NCI-H1694 treated with DMSO at 0.1 percent for 48 hours (cell line): Measurements from ENCODE around the gene NIBAN1.
A peak's percentile ranks its signal among the peaks of the same experiment; 100 is the strongest.
"Not testable (repeated sequence)": the region's sequence is repeated elsewhere in the genome, so short reads cannot be mapped to it uniquely, and the experiment has no call there.

ENCODE experiments used
- DNase-seq: peaks from one replicate; lab custom pipeline; 2025; lab: John Stamatoyannopoulos, UW

NIBAN1 gene, protein sequence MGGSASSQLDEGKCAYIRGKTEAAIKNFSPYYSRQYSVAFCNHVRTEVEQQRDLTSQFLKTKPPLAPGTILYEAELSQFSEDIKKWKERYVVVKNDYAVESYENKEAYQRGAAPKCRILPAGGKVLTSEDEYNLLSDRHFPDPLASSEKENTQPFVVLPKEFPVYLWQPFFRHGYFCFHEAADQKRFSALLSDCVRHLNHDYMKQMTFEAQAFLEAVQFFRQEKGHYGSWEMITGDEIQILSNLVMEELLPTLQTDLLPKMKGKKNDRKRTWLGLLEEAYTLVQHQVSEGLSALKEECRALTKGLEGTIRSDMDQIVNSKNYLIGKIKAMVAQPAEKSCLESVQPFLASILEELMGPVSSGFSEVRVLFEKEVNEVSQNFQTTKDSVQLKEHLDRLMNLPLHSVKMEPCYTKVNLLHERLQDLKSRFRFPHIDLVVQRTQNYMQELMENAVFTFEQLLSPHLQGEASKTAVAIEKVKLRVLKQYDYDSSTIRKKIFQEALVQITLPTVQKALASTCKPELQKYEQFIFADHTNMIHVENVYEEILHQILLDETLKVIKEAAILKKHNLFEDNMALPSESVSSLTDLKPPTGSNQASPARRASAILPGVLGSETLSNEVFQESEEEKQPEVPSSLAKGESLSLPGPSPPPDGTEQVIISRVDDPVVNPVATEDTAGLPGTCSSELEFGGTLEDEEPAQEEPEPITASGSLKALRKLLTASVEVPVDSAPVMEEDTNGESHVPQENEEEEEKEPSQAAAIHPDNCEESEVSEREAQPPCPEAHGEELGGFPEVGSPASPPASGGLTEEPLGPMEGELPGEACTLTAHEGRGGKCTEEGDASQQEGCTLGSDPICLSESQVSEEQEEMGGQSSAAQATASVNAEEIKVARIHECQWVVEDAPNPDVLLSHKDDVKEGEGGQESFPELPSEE

GRCh38 chr1:184974056-184974836 lies at the start of gene NIBAN1:
Gene NIBAN1 (minus strand): TSS chr1:184974508. CDS start chr1:184974356, 152 bp downstream.
- peak; percentile 9 for DNase-seq

DNA sequence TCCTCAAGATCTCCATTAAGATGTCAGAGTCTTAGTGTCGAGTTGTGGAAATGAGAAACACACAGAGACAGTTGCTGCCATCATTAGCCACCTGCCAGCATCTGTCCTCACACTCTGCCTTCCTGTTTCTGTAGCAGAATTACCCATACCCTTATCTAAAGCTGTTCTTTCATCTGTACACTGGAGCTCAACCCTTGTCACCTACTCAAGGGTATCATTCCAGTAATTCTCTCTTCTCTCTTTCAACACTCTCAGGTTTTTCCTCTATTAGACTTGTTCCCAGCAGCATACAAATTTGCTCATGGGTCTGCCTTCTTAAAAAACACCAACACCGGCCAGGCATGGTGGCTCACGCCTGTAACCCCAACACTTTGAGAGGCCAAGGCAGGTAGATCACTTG lies 43.7 kb upstream of the NIBAN1 start:
- no peak for DNase-seq

DNA sequence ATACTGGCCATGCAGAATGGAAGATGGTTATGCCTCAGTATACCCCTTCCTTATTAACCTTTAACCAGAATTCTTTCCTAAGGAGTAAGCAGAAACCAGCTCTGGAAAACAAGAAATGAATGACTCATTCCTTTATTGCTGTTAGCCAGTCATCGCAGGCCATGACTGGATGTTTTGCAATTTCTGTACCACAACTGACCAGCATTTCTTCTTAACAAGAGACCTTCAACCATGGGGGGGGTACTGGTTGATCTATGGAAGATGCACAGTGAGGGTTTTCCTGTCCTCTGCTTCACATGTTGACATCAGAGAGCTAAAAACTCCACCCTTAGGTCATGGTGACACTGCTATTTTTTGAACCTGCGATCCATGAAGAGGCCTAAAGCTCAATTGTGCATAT lies 43.0 kb upstream of the NIBAN1 start:
- no peak for DNase-seq

GRCh38 chr1:185016880-185017279 lies 42.6 kb upstream of the NIBAN1 start:
- no peak for DNase-seq

- no peak for DNase-seq
Observed at GRCh38 chr1:185015631-185016030, 41.3 kb upstream of the NIBAN1 start.

- no peak for DNase-seq
Observed at GRCh38 chr1:185014941-185015340, 40.6 kb upstream of the NIBAN1 start.

DNA sequence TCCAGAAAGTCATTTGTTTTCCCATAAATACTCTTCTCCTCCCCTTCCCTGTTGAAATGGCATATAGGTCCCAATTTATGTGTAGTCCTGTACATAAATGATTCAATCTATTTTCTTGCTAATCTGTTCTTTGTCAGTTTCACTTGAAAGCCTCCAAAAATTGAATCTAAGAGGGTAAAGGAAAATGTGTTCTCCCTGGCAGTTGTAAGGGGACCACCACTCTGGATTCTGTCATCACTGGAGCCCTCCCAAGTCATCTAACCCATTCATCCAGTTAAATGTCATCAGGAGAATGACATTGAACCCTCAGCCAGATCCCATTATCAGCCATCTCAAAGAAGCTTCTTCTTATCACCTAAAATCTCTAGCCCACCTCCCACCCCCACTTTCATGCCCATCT lies 36.1 kb upstream of the NIBAN1 start:
- DNase-seq = no peak

GRCh38 chr1:185008838-185009237 lies 34.5 kb upstream of the NIBAN1 start:
- DNase-seq = no peak

DNA sequence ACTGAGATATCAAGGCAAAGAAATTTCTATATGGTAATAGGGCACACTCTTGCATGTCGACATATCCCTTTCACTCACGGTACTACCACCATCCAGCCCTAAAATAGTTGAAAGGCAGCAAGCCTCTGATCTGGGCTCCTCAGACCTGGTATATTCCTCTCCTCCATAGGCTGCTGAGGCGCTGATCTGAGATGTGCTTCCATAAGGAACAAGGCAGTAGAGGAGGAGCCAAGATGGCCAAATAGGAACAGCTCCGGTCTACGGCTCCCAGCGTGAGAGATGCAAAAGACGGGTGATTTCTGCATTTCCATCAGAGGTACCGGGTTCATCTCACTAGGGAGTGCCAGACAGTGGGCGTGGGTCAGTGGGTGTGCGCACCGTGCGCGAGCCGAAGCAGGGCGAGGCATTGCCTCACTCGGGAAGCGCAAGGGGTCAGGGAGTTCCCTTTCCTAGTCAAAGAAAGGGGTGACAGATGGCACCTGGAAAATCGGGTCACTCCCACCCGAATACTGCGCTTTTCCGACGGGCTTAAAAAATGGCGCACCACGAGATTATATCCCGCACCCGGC lies 27.1 kb upstream of the NIBAN1 start:
- DNase-seq = not testable (repeated sequence)

DNA sequence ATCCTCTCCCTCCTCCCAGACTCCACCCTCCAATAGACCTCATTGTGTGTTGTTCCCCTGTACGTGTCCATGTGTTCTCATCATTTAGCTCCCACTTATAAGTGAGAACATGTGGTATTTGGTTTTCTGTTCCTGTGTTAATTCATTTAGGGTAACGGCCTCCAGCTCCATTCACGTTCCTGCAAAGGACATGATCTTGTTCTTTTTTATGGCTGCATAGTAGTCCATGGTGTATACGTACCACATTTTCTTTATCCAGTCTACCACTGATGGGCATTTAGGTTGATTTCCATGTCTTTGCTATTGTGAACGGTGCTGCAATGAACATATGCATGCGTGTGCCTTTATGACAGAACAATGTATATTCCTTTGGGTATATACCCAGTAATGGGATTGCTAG lies 25.7 kb upstream of the NIBAN1 start:
- not testable (repeated sequence) for DNase-seq

DNA sequence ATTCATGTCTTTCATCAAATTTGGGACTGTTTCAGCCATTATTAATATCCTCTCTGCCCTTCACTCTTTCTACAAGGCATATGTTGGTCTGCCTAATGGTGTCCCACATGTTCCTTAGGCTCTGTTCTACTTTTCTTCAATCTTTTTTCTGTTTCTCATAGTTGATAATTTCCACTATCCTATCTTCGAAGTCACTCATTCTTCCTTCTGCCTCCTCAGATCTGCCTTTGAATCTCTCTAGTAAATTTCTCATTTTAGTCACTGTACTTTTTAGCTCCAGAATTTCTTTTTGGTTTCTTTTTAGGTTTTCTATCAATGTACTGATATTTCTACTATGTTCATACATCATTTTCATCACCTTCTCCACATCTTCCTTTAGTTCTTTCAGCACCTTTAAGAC lies 20.0 kb upstream of the NIBAN1 start:
- DNase-seq = no peak

DNA sequence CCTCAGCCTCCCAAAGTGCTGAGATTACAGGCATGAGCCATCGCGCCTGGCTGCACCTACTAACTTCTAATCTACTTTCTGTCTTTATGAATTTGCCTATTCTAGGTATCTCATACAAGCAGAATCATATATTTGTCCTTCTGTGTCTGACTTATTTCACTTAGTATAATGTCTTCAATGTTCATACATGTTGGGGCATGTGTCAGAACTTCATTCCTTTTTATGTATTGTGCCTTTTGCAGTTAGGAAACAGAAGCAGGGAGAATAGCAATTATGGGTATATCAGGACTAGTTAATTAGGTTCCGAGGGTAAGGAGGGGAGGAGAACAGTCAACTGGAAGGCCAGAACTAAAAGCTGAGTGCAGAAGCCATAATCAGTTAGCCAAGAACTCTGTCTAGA lies 18.0 kb upstream of the NIBAN1 start:
- no peak for DNase-seq

GRCh38 chr1:184990204-184990603 lies 15.9 kb upstream of the NIBAN1 start:
- no peak for DNase-seq

DNA sequence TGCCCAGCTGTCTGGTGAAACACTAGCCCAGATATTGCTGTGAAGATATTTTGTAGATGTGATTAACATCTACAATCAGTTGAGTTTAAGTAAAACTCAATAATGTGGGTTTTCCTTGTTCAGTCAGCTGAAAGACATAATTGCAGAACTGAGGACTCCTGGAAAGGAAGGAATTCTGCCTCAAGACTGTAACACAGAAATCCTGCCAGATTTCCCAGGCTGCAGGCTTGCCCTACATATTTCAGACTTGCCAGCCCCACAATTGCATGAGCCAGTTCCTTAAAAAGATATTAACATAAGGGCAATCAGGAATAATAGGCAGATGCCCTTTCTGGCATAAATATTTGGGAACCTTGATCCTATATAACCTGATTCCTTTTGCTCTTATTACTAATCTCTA lies 14.2 kb upstream of the NIBAN1 start:
- peak; percentile 4 for DNase-seq

- no peak for DNase-seq
Observed at GRCh38 chr1:184987696-184988095, 13.4 kb upstream of the NIBAN1 start.

DNA sequence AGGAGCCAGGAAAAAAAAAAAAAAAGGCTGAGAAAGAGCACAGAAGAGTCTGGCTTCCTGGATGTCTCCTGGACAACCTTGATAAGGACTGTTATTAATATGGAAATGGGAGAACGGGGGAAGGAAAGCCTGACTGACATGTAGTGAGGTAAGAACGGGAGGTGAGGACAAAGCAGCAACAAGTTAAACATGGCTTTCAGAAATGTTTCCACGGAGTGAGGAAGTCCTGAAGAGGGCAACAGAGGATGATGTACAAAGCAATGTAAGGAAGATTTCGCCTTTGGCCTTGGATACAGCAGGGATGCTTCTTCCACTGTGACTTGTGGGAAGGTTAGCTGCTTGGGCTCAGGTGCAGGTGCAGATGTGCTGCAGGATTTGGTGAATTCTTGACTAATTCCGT lies 11.9 kb upstream of the NIBAN1 start:
- peak; percentile 12 for DNase-seq

DNA sequence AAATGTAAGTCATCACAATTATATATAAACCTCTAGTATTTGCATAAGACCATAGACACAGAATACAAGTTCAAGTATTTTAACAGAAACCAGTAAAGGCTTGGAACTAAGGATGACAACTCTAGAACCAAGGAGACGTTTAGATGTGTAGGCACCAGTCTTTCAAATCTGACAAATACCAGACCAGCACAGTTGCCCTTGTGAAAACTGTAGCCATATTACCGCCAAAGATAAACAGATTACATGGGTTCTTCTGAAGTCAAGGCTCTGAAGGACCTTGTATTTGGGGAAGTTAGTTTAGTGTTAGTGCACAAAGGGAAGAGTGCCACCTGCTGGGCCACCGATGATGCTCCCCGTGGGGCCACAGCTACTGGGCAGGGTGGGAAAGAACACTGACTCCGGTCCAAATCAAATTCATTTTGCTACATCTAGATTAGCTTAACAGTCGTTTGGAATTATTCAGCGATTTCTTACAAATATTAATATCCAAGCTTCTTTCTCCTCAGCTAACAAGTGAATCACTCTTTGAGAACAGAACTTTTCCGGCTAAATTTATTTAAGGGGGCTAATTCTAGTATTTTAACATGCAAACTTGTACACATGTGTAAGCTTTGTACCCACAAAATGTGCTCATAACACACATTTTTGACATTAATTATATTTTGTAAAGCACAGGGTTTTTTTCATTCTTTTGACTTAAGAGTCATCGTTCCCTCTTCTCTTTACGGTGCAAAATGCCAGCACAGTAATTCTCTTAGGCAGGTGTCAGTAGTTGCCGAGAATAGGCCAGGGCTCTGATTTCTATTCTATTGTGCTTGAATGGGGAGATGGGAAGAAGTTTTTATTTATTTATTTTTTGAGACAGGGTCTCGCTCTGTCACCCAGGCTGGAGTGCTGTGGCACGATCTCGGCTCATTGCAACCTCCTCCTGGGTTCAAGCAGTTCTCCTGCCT lies 8.0 kb upstream of the NIBAN1 start:
- peak; percentile 85 for DNase-seq

DNA sequence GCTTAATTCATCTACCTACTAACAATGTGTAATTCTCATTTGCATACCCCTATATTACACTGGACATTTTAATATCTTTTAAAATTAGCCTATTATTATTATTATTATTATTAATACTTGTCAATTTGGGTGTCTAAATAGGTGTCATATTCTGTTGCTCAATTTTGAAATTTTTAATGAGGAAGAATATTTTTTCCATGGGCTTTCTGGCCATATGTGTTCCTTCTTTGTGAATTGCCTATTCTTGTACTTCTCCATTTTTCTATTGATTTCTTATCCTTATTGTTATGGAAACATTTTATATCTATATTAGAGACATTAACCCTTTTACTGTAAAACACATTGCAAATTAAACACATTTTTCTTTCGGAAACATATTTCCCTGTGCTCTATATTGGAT lies 6.4 kb upstream of the NIBAN1 start:
- no peak for DNase-seq

DNA sequence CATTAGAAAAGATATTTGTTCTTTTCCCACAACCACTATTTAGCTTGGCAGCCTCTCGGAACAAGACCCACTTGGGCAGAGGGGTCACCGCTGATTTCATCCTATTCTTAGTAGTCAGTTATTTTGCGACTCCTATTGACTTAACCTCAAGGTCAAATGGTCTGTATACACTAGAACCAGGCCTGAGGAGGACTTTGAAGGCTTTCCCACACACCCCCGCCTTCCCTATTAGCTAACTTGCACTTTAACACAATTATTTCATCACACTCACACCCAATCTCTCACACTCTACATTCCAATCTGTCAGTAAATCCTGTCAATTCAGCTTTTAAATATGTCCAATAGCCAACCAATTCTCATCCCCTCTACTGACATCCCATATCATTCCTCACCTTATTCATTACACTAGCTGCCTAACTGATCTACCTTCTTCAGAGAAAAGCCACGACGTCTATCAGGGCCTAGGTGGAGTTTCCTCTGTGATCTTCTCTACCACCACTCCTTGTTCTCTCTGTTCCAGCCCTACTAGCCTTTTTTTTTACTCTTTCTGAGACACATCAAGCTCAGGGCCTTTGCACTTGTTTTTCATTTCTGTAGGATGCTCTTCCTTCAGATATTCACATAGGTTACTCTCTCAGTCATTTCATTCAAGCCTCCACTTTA lies 1.0 kb upstream of the NIBAN1 start:
- no peak for DNase-seq

DNA sequence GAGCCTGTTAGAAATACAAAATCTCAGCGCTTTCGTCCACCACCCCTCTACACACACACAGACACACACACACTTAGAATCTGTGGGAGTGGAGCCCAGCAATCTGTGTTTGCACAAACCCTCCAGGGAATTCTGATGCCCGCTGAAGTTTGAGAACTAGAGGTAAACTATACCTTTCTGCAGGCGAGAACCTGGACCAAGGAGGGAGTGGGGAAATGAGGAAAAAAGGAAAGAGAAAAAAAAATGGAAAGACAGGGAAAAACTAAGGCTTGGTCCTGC lies 468 bp upstream of the NIBAN1 start:
- DNase-seq = no peak
